Gastrocnemius medialis (tissue), 4 donors: ENCODE data around the gene ATXN1. TPM values are rescaled to one million over a fixed set of nuclear protein-coding genes. Genes with fewer than 3 reads are reported as not detected.

Source experiments
- ATAC-seq, 2 donors: fragments of 150-250 bp; one replicate each; pipeline ENCODE4 v1.9.1; 2016
- DNase-seq, 2 donors: peaks; one replicate each; pipeline ENCODE4 v3.0.0-alpha.2; 2019
- H3K27ac ChIP-seq, 4 donors: fragments of 200-600 bp; sonication (generic); 1 replicate in 1 of 4; 2 replicates in 3 of 4; pipeline ENCODE4 v1.5.1; 2016 to 2018; ENCODE audit warnings: mild to moderate bottlenecking in 2 of 4, moderate library complexity in 1 of 4
- H3K27me3 ChIP-seq, 3 donors: fragments of 200-600 bp; sonication (generic) in 2 of 3; 1 replicate in 1 of 3; 2 replicates in 2 of 3; pipeline versions ENCODE4 v1.5.1 to v1.6.0; 2016 to 2019; ENCODE audit warnings: mild to moderate bottlenecking in 1 of 3, moderate library complexity in 1 of 3
- H3K36me3 ChIP-seq, 2 donors: fragments of 200-600 bp; sonication (generic) in 1 of 2; one replicate each; pipeline ENCODE4 v1.5.1; 2017 to 2018
- H3K4me1 ChIP-seq, 2 donors: fragments of 200-600 bp; sonication (generic) in 1 of 2; one replicate each; pipeline ENCODE4 v1.5.1; 2016 to 2017; ENCODE audit warnings: mild to moderate bottlenecking in 2 of 2
- H3K4me3 ChIP-seq, 4 donors: fragments of 200-600 bp; sonication (generic) in 3 of 4; 1 replicate in 1 of 4; 2 replicates in 3 of 4; pipeline ENCODE4 v1.5.1; 2016 to 2019; ENCODE audit warnings: mild to moderate bottlenecking in 2 of 4
- H3K9me3 ChIP-seq, 3 donors: fragments of 200-600 bp; sonication (generic) in 2 of 3; 1 replicate in 1 of 3; 2 replicates in 2 of 3; pipeline ENCODE4 v1.5.1; 2016 to 2019
- POLR2A ChIP-seq, 2 donors: fragments of 450-650 bp; IDR thresholded peaks; one replicate each; pipeline ENCODE4 v1.6.1; 2017; ENCODE audit warnings: antibody characterized with exemption in 2 of 2, mild to moderate bottlenecking in 2 of 2, moderate library complexity in 2 of 2
- in situ Hi-C, 4 donors: fragments of 200-750 bp; cut with MboI; loops; one replicate each; pipeline versions ENCODE4 v1.15.0 to v1.8.0; 2017; ENCODE audit warnings: low sequenced_read_pairs in 4 of 4
- intact Hi-C: fragments of 100-400 bp; cut with DNase I; formaldehyde crosslinking; loops from one replicate; pipeline ENCODE4 v1.15.1; 2023; ENCODE audit warnings: low total_unique reads
- total RNA-seq, 4 donors: library from RNA; depleted of rRNA; stranded (reverse); fragments of >200 nt; gene quantifications; one replicate each; pipeline versions ENCODE4 v1.1.0 to v1.2.3, GENCODE V29; 2016
- TF ChIP-seq, protein P1 (sequence below), 5 experiments: fragments of 450-650 bp in 3 of 5; fragments of 200-600 bp in 2 of 5; sonication (generic) in 2 of 5; IDR thresholded peaks in 4 of 5; conservative IDR thresholded peaks in 1 of 5; 1 replicate in 4 of 5; 2 replicates in 1 of 5; pipeline ENCODE4 v1.5.1; 2016 to 2019; ENCODE audit warnings: antibody characterized with exemption in 5 of 5, mild to moderate bottlenecking in 3 of 5, moderate library complexity in 3 of 5

Gene ATXN1
- total RNA-seq, 4 donors from 2014 or later, result 21.8 to 42.9 (median 33.1) TPM

GRCh38 chr6:16527691-16528090, 233.6 kb downstream of the ATXN1 start:
- intact Hi-C loops (no loop called here), in situ Hi-C loops (no loop called here)
- DNase-seq (no peak), ATAC-seq (no peak)
- no peak overlapping the region for H3K27ac ChIP-seq
- H3K9me3 ChIP-seq, result no peaks in the 10 kb centered on the region
- no peak overlapping the region for H3K4me3 ChIP-seq
- TF ChIP-seq, protein P1, sequence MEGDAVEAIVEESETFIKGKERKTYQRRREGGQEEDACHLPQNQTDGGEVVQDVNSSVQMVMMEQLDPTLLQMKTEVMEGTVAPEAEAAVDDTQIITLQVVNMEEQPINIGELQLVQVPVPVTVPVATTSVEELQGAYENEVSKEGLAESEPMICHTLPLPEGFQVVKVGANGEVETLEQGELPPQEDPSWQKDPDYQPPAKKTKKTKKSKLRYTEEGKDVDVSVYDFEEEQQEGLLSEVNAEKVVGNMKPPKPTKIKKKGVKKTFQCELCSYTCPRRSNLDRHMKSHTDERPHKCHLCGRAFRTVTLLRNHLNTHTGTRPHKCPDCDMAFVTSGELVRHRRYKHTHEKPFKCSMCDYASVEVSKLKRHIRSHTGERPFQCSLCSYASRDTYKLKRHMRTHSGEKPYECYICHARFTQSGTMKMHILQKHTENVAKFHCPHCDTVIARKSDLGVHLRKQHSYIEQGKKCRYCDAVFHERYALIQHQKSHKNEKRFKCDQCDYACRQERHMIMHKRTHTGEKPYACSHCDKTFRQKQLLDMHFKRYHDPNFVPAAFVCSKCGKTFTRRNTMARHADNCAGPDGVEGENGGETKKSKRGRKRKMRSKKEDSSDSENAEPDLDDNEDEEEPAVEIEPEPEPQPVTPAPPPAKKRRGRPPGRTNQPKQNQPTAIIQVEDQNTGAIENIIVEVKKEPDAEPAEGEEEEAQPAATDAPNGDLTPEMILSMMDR (IDR thresholded peaks at IDR 0.05 in 4 of 5, conservative IDR thresholded peaks at IDR 0.05 in 1 of 5), result no peak
- no peak for TF ChIP-seq POLR2A (IDR thresholded peaks at IDR 0.05)
- no peaks in the 10 kb centered on the region for H3K27me3 ChIP-seq
- no peaks in the 10 kb centered on the region for H3K36me3 ChIP-seq
- H3K4me1 ChIP-seq, result peaks cover 0 to 5% of the 10 kb centered on the region in 2 donors

GRCh38 chr6:16524380-16524707, 236.9 kb downstream of the ATXN1 start:
- Histone ChIP-seq H3K4me3 (no peak overlapping the region), H3K9me3 (no peaks in the 10 kb centered on the region), H3K27me3 (no peaks in the 10 kb centered on the region), H3K36me3 (peaks cover 0 to 10% of the 10 kb centered on the region in 2 donors), H3K4me1 (peaks cover 3% of the 10 kb centered on the region in 2 donors), H3K27ac (no peak overlapping the region)
- TF ChIP-seq, protein P1 (IDR thresholded peaks at IDR 0.05 in 4 of 5, conservative IDR thresholded peaks at IDR 0.05 in 1 of 5), result no peak
- no peak for TF ChIP-seq POLR2A (IDR thresholded peaks at IDR 0.05)
- in situ Hi-C loops, result loop anchor here in 2 of 4 donors (25.0 kb wide), 1 partner anchor 438 kb away; no protein-coding TSS in a partner anchor
- ATAC-seq, result no peak
- DNase-seq, result no peak
- intact Hi-C loops, result no loop called here

DNA sequence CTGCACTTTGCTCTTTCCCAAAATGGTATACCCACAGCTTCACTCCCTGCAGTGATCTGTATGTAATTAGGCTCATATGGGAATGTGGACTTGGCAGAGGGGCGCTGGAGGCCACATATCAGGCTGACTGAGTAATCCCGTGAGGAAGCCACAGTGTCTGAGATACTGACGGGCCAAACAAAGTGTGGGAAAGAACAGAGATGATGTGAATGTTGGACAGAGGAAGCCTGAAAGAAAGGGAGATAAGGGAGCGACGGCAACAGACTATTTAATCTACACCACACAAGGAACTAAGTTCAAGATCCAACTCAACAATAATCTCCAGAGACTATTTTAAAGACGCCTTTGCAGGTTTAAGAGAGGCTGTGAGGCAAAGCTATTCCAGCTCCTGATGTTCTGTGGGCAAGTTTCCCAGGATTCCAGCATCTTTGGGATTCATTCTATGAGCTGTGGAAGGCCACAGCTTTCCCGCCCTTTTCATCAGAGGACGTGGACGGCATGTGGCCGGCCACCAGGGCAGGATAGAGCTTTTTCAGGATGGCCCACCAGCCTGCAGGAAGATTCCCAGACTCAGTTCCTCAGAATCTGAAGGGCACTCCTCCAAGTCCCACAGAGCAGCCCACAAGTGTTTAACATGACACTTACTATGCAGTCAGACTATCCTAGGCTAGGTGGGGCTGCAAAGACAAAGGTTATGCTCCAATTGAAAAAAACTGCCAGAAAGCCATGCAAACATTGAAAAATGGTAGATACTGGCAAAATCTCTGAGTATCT, 237.5 kb downstream of the ATXN1 start:
- in situ Hi-C loops (loop anchor here in 2 of 4 donors (25.0 kb wide), 1 partner anchor 439 kb away; no protein-coding TSS in a partner anchor), intact Hi-C loops (no loop called here)
- no peaks in the 10 kb centered on the region for H3K9me3 ChIP-seq
- no peak for TF ChIP-seq POLR2A (IDR thresholded peaks at IDR 0.05)
- peaks cover 0 to 10% of the 10 kb centered on the region in 2 donors for H3K36me3 ChIP-seq
- peaks cover 3% of the 10 kb centered on the region in 2 donors for H3K4me1 ChIP-seq
- H3K27me3 ChIP-seq, result no peaks in the 10 kb centered on the region
- DNase-seq (no peak), ATAC-seq (no peak)
- H3K4me3 ChIP-seq, result no peak overlapping the region
- no peak overlapping the region for H3K27ac ChIP-seq

DNA sequence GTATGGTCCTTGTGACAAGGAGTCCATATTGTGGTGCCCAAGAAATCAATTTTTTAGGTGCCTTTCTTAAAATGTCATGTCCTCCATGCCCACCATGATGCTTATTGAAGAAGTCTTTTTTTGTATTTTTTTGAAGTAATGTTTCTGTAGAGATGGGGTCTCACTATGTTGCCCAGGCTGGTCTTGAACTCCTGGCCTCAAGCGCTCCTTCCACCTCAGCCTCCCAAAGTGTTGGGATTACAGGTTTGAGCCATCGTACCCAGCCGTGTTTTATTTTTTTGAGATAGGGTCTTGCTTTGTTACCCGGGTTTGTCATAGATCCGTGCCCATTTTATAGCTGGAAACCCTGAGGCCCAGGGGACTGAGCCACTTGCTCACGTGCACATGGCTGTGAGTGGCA, 238.3 kb downstream of the ATXN1 start:
- in situ Hi-C loops (loop anchor here in 2 of 4 donors (25.0 kb wide), 1 partner anchor 439 kb away; no protein-coding TSS in a partner anchor), intact Hi-C loops (no loop called here)
- H3K4me1 ChIP-seq, result peaks cover 3% of the 10 kb centered on the region in 2 donors
- TF ChIP-seq, protein P1 (IDR thresholded peaks at IDR 0.05 in 4 of 5, conservative IDR thresholded peaks at IDR 0.05 in 1 of 5), result no peak
- no peak for TF ChIP-seq POLR2A (IDR thresholded peaks at IDR 0.05)
- H3K36me3 ChIP-seq, result peaks cover 0 to 10% of the 10 kb centered on the region in 2 donors
- ATAC-seq (no peak), DNase-seq (no peak)
- no peak overlapping the region for H3K27ac ChIP-seq
- H3K9me3 ChIP-seq, result no peaks in the 10 kb centered on the region
- no peak overlapping the region for H3K4me3 ChIP-seq
- H3K27me3 ChIP-seq, result no peaks in the 10 kb centered on the region

DNA sequence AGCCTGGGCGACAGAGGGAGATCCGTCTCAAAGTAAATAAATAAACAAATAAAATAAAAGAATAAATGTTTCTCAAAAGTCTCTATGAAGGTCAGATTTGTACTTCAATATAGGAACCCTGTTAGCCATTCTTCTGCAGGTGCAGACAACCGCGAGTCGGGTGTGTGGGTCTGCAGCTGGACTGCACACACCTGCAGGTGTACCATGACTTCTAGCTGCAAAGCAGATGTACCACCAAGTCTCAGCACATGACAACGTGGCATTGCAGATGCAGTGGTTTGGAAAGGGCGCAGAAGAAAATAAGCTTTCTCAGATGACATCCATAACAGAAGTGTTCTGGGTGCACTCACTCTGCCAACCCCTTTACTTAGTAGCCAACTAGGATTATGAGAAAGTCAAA, 239.7 kb downstream of the ATXN1 start:
- in situ Hi-C loops, result loop anchor here in 2 of 4 donors (25.0 kb wide), 1 partner anchor 441 kb away; no protein-coding TSS in a partner anchor
- Histone ChIP-seq H3K9me3 (no peaks in the 10 kb centered on the region), H3K4me3 (no peak overlapping the region), H3K36me3 (peaks cover 0 to 10% of the 10 kb centered on the region in 2 donors), H3K4me1 (peaks cover 3% of the 10 kb centered on the region in 2 donors), H3K27ac (no peak overlapping the region), H3K27me3 (no peaks in the 10 kb centered on the region)
- DNase-seq, result no peak
- intact Hi-C loops, result no loop called here
- TF ChIP-seq, protein P1 (IDR thresholded peaks at IDR 0.05 in 4 of 5, conservative IDR thresholded peaks at IDR 0.05 in 1 of 5), result no peak
- no peak for TF ChIP-seq POLR2A (IDR thresholded peaks at IDR 0.05)
- no peak for ATAC-seq
